NCI-H1694 treated with DMSO at 0.1 percent for 48 hours (cell line): ENCODE data around the gene ZNRF4.
A peak's percentile ranks its signal among the peaks of the same experiment; 100 is the strongest.
"Not testable (repeated sequence)": the region's sequence is repeated elsewhere in the genome, so short reads cannot be mapped to it uniquely, and the experiment has no call there.

Experiments
- DNase-seq: peaks from one replicate; lab custom pipeline; 2025; lab: John Stamatoyannopoulos, UW

ZNRF4 gene

DNA sequence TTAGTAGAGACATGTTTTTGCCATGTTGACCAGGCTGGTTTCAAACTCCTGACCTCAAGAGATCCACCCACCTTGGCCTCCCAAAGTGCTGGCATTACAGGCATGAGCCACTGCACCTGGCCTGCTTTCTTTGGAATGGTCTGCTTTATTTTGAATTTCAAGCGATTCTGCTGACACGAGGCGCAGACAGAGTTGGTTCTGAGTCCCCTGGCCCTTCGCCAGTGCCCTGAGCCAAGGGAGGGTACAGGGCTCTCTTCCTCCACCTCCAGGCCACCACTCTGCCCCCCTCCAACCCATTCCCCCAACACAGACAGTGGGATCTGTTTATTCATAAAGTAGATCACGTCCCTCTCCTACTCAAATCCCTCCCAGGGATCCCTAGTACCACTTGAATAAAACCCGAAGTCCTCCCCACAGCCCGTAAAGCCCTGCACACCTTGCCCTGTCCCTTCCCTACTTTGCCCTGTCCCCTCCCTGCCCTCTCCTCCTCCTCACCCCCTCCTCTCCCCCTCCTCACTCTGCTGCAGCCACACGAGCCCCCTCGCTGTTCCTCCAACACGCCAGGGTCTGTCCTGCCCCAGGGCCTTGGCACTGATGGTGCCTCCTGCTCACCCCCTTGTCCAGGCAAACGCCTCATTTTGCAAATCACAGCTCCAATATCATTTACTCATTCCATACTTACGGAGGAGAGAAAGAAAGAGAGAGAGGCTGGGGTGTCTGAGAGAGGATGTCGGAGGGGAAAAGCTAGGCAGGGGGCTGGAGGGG, 22.4 kb downstream of the ZNRF4 start:
- DNase-seq = no peak

DNA sequence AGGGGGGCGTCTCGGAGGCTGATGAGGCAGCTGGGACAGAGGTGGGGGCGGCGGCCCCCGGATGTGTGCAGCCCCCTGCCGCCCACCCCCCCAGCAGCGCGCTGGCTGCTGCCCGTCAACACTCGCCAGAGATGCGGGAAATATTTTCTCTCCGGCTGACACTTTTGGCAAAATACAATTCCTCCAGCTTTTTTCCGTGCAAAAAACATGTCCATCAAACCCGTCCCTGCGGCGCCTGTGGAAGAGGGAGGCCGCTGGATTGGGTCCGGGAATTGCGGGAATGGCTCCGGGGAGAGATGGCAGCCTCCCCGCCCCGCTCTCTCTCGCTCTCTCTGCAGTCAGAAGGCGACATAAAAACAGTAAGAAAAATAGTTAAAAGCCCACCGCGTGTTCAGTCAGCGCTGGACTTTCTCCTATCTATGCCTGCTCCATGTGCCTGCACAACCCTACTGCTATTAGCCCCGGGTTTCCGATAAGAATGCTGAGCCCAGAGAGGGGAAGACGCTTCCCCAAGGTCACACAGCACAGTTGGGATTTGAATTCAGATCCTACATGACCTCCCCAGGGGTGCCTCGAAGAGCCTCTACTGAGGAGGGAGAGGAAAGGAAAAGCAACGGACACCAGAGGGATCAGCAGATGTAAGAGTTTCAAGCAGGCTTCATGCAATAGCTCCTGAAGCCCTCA, 23.2 kb downstream of the ZNRF4 start:
- DNase-seq = no peak

DNA sequence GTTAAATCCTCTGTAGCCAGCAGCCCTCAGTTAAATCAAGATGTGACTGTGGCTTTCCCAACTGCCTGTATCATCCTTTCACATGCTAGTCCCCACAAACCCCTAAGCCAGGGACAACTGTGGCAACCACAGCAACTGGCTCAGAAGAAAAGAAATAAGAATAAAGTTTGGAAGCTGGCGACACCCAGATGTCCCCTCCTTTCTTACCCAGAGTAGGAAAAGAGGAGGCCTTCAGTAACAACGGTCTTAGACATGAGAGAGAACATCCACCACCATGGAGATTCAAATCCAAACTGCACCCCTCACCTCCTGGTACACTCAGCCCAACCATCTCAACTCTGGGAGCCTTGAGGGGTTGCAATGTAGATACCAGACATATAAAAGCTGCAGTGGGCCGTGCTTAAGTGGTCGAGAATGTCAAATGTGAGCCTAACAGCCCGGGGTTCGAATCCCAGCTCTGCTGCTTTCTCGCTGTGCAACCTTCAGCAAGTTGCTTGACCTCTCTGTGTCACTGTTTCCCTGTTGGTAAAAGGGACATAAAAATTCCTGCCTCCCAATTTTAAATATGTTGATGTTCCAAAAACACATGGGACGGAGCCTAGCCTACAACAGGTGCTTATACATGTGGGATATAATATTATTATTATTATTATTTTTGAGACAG, 23.8 kb downstream of the ZNRF4 start:
- DNase-seq = no peak

DNA sequence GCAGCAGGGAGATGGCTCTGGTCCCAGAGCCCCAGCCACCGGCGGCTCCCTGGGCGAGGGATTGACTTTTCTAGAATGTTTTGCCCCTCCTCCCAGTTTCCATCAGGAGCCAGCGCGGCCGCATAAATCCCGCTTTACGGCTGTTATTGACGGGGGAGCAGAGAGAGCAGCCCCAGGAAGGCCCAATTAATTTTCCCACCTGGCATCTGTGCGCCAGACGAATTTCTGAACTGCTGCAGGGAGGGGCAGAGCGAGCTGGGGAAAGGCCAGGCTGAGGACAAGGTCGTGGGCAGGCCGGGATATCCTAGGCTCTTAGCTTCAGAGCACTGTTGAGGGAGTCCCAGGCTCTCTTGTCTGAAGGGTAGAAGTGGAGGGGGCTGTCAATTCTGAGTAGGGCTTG, 24.7 kb downstream of the ZNRF4 start:
- peak; percentile 65 for DNase-seq

DNA sequence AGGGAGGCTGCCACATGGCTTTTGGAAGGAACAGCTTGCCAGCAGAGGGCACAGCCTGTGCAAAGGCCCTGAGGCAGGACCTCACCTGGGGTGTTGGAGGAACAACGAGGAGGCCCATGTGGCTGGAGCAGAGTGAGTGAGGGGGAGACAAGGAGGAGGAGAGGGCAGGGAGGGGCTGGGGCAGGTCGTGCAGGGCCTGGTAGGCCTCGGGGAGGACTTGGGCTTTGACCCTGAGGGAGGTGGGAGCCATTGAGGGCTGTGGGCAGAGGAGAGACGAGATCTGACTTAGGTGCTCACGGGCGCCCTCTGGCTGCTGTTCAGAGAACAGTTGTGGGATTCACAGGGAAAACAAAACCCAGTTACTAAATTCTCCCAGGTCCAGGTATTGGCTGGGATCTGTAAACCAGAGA, 25.2 kb downstream of the ZNRF4 start:
- peak; percentile 19 for DNase-seq

DNA sequence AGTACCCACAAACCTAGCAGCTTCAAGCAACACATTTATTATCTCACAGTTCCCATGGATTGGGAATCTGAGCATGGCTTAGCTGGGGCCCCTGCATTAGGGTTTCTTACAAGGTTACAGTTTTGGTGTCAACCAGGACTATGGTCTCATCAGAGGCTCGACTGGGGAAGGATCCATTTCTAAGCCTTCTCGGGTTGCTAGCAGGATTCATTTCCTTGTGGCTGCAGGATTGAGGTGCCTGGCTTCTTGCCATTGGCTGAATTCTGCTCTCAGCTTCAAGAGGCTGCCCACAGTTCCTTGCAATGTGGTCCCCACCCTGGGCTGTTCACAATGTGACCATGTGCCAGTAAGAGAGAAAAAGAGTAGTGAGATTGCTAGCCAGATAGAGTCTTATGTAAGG, 26.7 kb downstream of the ZNRF4 start:
- no peak for DNase-seq

DNA sequence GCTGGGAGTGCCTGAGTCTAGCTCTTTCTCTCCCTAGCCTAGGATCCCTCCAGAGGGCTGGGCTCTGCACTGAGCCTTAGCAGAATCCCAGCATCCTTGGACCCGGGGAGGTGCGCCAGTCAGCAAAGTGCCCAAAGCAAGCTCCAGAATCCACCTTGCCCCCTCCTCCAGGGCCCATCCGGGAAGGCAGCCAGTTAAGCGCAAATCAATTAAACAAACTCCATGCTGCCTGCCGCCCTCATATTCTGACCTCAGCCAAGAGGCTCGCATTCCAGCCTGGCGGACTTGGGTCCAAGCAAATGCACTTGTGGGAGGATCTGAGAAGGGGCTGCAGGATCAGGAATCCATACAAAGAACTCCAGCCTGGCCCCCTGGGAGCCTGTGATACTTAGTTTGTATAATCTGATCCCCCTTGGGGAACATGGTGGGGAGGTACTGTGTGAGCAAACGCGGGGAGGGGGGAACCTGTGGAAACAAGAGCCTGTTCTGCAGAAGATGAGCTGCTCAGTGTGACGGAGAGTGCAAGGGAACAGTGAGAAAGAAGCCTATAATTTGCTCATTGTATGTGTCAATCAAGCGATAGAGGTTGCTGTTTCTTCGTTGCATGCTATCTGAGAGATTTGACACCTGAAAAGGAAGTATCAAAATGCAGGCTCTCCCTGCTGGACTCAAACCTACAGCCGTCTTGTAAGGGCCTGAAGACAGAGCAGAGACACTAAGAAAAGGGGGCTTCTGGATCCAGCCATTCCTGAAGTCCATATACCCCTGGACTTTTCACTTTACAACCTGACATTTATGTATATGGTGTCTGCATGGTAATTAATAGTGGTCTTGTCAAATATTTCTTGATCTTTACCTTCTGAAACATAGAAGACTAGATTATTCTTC, 29.4 kb downstream of the ZNRF4 start:
- no peak for DNase-seq

DNA sequence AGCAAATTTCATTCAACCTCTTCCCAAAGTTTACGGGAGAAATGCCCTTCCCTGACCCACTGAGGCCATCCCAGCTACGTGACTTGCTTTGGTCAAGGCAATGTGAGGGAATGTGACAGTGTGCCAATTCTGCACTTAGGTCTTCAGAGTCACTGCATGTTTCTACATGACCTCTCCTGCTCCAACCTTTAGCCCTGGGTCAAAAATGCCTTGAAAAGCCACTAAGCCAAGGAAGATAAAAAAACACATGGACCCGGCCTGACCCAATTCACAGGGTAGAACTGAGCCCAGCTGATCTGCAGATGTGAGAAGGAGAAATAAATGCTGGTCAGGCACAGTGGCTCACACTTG, 30.0 kb downstream of the ZNRF4 start:
- DNase-seq = no peak

DNA sequence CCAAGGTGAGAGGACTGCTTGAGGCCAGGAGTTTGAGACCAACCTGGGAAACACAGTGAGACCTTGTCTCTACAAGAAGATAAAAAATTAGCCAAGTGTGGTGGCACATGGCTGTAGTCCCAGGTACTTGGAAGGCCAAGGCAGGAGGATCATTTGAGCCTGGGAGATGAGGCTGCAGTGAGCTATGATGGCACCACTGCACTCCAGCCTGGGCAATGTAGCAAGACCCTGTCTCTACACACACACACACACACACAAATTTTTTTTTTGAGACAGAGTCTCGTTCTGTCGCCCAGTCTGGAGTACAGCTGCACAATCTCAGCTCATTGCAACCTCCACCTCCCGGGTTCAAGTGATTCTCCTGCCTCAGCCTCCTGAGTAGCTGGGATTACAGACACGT, 30.4 kb downstream of the ZNRF4 start:
- DNase-seq = not testable (repeated sequence)

DNA sequence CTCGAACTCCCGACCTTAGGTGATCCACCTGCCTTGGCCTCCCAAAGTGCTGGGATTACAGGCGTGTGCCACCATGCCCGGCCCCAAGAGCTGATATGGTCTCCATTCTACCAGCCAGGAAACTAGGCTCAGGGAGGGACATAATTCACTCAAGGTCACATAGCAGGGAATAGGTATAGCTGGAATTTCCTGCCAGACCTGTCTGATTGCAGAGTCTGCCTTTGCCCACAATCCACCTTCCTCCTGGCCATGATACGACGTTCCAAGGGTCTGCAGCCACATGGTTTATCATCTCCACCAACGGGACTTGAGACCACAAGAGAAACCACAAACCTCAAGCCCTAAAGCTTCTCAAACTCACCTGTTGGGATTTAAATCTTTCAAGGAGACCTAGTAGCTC, 32.0 kb downstream of the ZNRF4 start:
- DNase-seq = no peak

DNA sequence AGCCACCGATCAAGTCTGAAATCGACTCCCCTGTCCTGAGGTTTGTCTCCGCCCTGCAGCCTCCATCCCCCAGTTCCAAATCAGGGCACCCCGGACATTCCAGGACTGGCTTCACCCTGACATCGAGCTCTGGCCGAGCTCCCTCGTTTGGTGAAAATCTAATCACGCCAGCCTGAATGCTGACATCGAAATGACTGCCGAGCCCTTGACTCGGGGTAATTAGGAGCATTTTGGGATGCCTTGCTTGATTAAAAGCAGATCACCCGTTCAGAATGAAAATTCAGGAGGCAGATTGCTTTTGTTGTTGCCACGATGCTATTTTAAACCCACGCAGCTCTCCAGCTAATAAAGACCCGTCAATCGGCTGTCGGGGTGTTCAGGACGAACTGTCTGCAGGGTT, 34.3 kb downstream of the ZNRF4 start:
- no peak for DNase-seq

DNA sequence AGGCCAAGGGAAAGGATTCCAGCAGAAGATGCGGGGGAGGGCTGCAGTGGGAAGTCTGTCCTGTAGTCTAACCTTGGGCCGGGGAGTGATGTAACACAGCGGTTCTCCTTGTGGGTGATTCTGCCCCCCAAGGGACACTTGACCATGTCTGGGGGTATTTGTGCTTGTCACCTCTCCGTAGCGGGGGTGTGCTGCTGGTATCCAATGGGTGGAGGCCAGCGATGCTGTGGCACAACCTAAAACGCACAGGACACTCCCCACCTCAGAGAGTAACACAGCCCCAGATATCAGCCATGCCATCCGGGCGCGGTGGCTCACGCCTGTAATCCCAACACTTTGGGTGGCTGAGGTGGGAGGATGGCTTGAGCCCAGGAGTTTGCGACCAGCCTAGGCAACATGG, 36.3 kb downstream of the ZNRF4 start:
- DNase-seq = no peak

DNA sequence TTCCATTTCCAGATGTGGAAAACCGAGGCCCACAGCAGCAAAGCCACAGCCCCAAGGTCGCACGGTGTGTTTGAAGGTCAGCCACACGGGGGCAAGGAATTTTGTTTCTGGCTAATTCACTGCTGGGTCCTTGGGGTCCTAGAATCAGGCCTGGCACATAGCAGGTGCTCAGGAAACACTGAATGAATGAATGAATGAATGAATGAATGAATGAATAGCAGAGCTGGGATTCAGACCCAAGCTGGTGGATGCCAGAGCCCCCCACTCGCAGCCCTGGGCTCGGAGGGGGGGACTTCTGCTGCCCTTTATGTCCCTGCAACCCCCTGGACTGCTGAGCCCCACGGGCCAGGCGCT, 37.0 kb downstream of the ZNRF4 start:
- DNase-seq = no peak

DNA sequence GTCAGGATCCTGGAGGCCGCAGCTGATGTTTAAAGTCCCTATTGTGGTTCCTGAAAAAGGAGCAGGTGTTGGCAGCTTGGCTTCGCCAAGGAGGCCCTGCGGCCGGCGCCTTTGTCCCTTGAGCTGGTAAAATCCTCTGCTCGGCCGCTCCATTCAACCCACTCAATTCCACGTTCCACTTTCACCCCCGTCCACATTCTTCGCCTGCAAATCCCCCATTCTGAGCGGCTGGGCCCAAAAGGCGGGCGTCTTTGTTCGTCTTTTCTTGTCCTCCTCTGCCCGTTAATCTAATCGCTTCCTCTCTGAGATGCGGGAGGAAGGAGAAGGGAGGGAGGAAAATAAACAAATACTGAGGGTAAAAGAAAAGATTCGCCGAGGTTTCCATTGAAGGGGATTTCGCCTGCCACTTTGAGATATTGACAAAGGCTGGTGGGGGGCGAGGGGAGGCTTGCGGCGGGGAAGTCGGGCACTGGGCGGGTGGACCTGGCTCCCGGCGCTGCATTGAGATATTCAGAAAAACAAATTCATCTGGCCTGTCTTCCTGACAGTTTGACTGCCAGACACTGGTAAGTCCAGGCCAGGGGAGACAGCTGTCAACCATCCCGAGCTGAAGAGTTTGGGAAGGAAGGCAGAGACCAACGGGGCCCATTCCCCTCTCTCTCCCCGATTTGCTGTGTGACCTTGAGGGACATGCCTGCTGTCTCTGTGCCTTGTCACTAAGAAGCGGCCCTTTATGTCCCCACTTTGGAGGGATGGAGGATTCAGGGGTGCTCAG, 37.6 kb downstream of the ZNRF4 start:
- no peak for DNase-seq

DNA sequence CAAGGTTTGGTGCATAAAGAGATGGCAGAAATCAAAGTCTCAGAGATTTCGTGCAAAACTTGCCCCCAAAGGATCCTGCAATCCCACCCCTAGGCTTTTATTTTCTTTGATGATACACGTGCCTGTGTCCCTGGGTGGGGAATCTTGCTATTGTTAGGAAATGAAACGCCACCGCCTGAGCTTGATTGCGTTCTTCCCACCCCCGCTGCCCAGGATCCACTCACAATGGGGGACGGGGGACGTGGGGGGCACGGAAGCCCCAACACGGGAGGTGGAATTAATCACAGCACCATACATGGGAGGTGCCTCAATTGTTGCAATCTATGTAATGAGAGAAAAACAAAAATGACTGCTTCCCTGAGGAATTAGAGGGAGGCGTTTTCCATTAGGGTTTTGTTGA, 39.6 kb downstream of the ZNRF4 start:
- DNase-seq = no peak

DNA sequence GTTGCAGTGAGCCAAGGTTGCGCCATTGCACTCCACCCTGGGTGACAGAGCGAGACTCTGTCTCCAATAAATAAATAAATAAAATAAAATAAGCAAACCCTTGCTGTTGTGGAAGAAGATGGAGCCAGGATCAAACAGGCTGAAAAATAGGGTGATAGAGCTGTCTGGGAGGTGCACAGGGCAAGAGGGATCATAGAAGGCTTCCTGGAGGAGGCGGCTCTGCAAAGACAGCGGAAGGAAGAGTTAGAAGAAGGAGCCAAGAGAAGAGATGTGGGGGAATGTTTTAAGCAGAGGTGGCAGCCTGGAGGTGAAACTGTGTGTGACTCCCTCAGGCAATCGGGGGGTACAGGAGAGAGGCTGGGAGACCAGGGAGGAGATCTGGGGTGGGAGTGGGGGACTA, 40.6 kb downstream of the ZNRF4 start:
- DNase-seq = no peak

DNA sequence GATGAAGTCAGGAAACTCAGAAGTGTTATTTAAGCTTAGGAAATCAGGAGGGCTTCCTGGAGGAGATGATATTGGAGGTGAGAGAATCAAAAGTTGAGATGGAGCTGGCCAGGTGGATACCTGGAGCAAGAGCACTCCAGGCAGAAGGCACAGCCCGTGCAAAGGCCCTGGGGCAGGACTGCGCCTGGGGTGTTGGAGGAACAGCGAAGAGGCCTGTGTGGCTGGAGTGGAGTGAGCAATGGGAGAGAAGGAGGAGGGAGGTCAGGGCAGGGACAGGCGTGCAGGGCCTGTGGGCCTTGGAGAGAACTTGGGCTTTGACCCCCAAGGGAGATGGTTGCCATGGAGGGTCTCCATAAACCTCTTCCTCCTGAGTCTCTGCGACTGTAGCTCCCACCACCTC, 42.1 kb downstream of the ZNRF4 start:
- DNase-seq = no peak

DNA sequence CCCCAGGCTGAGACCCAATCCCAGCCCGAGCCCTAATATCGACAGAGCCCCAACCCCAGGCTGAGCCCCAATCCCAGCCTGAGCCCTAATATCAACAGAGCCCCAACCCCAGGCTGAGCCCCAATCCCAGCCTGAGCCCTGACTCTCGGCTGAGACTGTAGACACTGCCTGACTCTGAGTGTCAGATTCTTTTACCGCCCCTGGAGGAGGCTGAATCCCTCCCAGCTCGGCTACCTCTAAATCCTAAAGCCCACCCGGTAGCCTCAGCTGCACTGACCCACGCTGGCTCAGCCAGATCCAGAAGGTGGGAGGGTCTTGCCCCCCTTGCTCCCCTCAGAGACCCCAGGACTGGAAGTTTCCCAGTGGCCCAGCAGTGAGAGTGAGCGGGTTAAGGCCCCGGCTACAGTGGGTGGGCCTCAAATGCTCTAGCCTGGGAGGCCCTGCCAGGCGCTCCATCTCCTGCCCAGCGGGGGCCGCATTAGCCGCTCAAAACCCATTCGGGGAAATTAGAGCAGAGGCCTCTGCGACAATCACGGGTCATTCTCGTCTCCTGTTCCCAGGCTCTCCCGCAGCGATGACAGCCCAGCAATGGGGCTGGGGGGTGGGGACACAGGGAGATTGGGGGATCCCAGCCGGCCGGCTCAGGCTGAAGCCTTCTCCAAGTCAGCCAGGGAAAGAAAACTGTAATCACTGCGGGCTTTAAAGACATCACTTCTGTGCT, 43.8 kb downstream of the ZNRF4 start:
- DNase-seq = no peak

DNA sequence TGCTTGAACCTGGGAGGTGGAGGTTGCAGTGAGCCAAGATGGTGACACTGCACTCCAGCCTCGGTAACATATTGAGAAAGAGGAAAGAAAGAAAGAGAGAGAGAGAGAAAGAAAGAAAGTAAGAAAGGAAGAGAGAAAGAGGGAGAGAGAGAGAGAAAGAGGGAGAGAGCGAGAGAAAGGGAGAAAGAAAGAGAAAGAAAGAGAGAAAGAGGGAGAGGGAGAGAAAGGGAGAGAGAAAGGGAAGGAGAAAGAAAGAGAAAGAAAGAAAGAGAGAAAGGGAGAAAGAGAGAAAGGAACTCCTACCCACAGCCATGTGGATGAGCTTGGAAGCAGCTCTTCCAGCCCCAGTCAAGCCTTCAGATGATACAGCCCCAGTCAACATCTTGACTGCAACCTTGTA, 46.7 kb downstream of the ZNRF4 start:
- DNase-seq = no peak

DNA sequence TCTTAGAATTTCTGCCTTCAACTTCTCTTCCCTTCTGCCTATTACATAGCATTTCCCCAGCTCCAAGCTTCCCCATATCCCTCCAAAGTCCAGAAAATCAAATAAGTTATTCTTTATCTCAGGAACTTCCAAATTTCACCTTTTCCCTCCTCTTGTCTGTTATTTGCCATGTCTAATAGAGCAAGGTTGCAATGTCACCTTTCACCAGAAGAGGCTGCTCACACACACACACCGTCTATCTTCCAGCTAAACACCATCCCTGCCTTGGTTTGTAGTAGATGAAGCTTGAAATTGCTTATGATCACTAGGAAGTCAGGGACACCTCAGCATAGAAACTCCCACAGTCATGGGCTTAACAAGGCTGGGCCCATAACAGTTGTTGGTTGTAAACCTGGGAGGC, 48.4 kb downstream of the ZNRF4 start:
- DNase-seq = no peak

DNA sequence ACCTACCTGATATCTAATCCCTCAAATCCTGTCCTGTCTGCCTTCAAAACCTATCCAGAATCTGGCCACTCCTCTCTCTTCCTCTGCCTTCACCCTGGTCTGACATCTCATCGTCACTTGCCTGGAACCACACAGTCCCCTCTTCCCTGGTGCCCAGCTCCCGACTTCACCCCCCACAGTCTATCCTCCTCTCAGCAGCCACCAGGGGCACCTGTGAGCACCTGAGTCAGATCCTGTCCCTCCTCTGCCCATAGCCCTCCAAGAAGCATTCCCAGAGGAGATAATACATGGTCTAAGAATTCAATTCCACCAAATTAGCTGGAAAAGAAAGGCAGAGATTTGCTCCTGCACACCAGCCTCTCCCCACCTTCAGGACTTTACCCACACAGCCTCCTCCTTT, 48.9 kb downstream of the ZNRF4 start:
- DNase-seq = no peak
